OCI-LY3 (cell line): ENCODE data around the gene SMURF1.

Experiments used
- EZH2phosphoT487 ChIP-seq: fragments of 200-600 bp; shearing (Covaris generic); IDR thresholded peaks from 2 replicates; pipeline ENCODE4 v1.6.1; 2018; ENCODE audit warnings: antibody characterized with exemption, mixed run types, low read depth
- TF ChIP-seq, protein P1 (sequence below): fragments of 200-600, 300-600 bp; sonication (generic); IDR thresholded peaks from 2 replicates; pipeline ENCODE4 v1.5.1; 2014; ENCODE audit warnings: antibody characterized with exemption, low read length, low read depth

DNA sequence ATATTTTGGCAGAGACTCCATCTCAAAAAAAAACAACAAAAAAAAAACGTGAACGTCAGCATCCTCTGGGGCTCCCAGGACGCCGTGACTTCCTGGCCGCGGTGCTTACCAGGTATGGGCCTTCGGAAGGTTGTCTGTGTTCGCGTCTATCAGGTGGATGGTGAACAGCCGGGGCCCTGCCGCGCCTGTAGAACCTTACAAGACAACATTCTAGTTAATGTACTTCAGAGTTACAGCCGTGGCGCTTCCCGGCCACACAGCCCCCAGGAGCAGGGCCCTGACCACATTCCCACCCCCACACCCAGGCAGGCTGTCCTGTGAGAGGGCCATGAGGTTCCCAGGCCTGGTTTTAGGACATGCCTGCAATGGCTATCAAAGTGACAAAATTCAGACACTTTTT, 111.0 kb downstream of the SMURF1 start:
- TF ChIP-seq, protein P1, sequence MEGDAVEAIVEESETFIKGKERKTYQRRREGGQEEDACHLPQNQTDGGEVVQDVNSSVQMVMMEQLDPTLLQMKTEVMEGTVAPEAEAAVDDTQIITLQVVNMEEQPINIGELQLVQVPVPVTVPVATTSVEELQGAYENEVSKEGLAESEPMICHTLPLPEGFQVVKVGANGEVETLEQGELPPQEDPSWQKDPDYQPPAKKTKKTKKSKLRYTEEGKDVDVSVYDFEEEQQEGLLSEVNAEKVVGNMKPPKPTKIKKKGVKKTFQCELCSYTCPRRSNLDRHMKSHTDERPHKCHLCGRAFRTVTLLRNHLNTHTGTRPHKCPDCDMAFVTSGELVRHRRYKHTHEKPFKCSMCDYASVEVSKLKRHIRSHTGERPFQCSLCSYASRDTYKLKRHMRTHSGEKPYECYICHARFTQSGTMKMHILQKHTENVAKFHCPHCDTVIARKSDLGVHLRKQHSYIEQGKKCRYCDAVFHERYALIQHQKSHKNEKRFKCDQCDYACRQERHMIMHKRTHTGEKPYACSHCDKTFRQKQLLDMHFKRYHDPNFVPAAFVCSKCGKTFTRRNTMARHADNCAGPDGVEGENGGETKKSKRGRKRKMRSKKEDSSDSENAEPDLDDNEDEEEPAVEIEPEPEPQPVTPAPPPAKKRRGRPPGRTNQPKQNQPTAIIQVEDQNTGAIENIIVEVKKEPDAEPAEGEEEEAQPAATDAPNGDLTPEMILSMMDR = no peak
- TF ChIP-seq EZH2phosphoT487 = no peak
